ENCODE results near the gene ITGAL.
"Not testable (repeated sequence)": the region's sequence is repeated elsewhere in the genome, so short reads cannot be mapped to it uniquely, and the experiment has no call there.

ITGAL gene

GRCh38 chr16:30474684-30475083, 2.1 kb downstream of the ITGAL start:
- TF ChIP-seq CTCF (IDR thresholded peaks at IDR 0.05; ENCODE audit: borderline replicate concordance, extremely low read depth, low read length, poor library complexity, severe bottlenecking) (no peak), EZH2 (IDR thresholded peaks at IDR 0.05; ENCODE audit: borderline replicate concordance, low read depth, low read length, severe bottlenecking) (no peak)
- no peak overlapping the region for H3K4me2 ChIP-seq (ENCODE audit: insufficient read depth, low read length)
- H3K27me3 ChIP-seq (ENCODE audit: insufficient read depth, low read length, poor library complexity): no peaks in the 10 kb centered on the region
- DNase-seq (no peak), ATAC-seq (ENCODE audit: insufficient read depth, low read depth) (no peak)
- no peaks in the 10 kb centered on the region for H3K36me3 ChIP-seq (ENCODE audit: insufficient read depth, low read length)
- H3K79me2 ChIP-seq (ENCODE audit: insufficient read depth, low read length): no peaks in the 10 kb centered on the region
- no peaks in the 10 kb centered on the region for H3K9me3 ChIP-seq (ENCODE audit: insufficient read depth, low read length, severe bottlenecking)
- H3K4me1 ChIP-seq (ENCODE audit: insufficient read depth, low read length): peaks cover 39% of the 10 kb centered on the region
- H3K4me3 ChIP-seq (ENCODE audit: low read depth in 1 of 2, low read length in 2 of 2): no peak overlapping the region
- H4K20me1 ChIP-seq (ENCODE audit: insufficient read depth, low read length): no peaks in the 10 kb centered on the region
- H2AFZ ChIP-seq (ENCODE audit: low read depth, low read length): no peak overlapping the region
- no peak overlapping the region for H3K9ac ChIP-seq (ENCODE audit: low read depth, low read length)
- no peak overlapping the region for H3K27ac ChIP-seq (ENCODE audit: low read length)

GRCh38 chr16:30476991-30477390, 4.4 kb downstream of the ITGAL start:
- no peaks in the 10 kb centered on the region for H3K36me3 ChIP-seq (ENCODE audit: insufficient read depth, low read length)
- no peaks in the 10 kb centered on the region for H3K27me3 ChIP-seq (ENCODE audit: insufficient read depth, low read length, poor library complexity)
- H3K4me1 ChIP-seq (ENCODE audit: insufficient read depth, low read length): peaks cover 23% of the 10 kb centered on the region
- ATAC-seq (ENCODE audit: insufficient read depth, low read depth) (no peak), DNase-seq (no peak)
- no peak overlapping the region for H3K9ac ChIP-seq (ENCODE audit: low read depth, low read length)
- TF ChIP-seq CTCF (IDR thresholded peaks at IDR 0.05; ENCODE audit: borderline replicate concordance, extremely low read depth, low read length, poor library complexity, severe bottlenecking) (no peak), EZH2 (IDR thresholded peaks at IDR 0.05; ENCODE audit: borderline replicate concordance, low read depth, low read length, severe bottlenecking) (no peak)
- no peak overlapping the region for H3K4me2 ChIP-seq (ENCODE audit: insufficient read depth, low read length)
- no peaks in the 10 kb centered on the region for H3K79me2 ChIP-seq (ENCODE audit: insufficient read depth, low read length)
- no peaks in the 10 kb centered on the region for H3K9me3 ChIP-seq (ENCODE audit: insufficient read depth, low read length, severe bottlenecking)
- H2AFZ ChIP-seq (ENCODE audit: low read depth, low read length): no peak overlapping the region
- H4K20me1 ChIP-seq (ENCODE audit: insufficient read depth, low read length): no peaks in the 10 kb centered on the region
- no peak overlapping the region for H3K27ac ChIP-seq (ENCODE audit: low read length)
- H3K4me3 ChIP-seq (ENCODE audit: low read depth in 1 of 2, low read length in 2 of 2): no peak overlapping the region

- H3K36me3 ChIP-seq (ENCODE audit: insufficient read depth, low read length); H3K9me3 ChIP-seq (ENCODE audit: insufficient read depth, low read length, severe bottlenecking); H3K27me3 ChIP-seq (ENCODE audit: insufficient read depth, low read length, poor library complexity); H3K79me2 ChIP-seq (ENCODE audit: insufficient read depth, low read length); ATAC-seq (ENCODE audit: insufficient read depth, low read depth); H2AFZ ChIP-seq (ENCODE audit: low read depth, low read length); H3K9ac ChIP-seq (ENCODE audit: low read depth, low read length); DNase-seq; H3K4me3 ChIP-seq (ENCODE audit: low read depth in 1 of 2, low read length in 2 of 2); H4K20me1 ChIP-seq (ENCODE audit: insufficient read depth, low read length); H3K4me2 ChIP-seq (ENCODE audit: insufficient read depth, low read length); H3K27ac ChIP-seq (ENCODE audit: low read length): not testable (repeated sequence)
- peaks cover 15% of the 10 kb centered on the region for H3K4me1 ChIP-seq (ENCODE audit: insufficient read depth, low read length)
These were observed 5.2 kb downstream of the ITGAL start for GRCh38 chr16:30477773-30478172.

GRCh38 chr16:30478766-30479478, 6.4 kb downstream of the ITGAL start:
- Histone ChIP-seq H3K36me3 (ENCODE audit: insufficient read depth, low read length) (no peaks in the 10 kb centered on the region), H3K4me2 (ENCODE audit: insufficient read depth, low read length) (no peak overlapping the region), H3K4me3 (ENCODE audit: low read depth in 1 of 2, low read length in 2 of 2) (no peak overlapping the region), H3K27ac (ENCODE audit: low read length) (no peak overlapping the region), H3K4me1 (ENCODE audit: insufficient read depth, low read length) (peaks cover 4% of the 10 kb centered on the region), H3K9ac (ENCODE audit: low read depth, low read length) (no peak overlapping the region), H4K20me1 (ENCODE audit: insufficient read depth, low read length) (no peaks in the 10 kb centered on the region), H2AFZ (ENCODE audit: low read depth, low read length) (no peak overlapping the region), H3K27me3 (ENCODE audit: insufficient read depth, low read length, poor library complexity) (no peaks in the 10 kb centered on the region), H3K9me3 (ENCODE audit: insufficient read depth, low read length, severe bottlenecking) (no peaks in the 10 kb centered on the region), H3K79me2 (ENCODE audit: insufficient read depth, low read length) (no peaks in the 10 kb centered on the region)
- ATAC-seq (ENCODE audit: insufficient read depth, low read depth) (no peak), DNase-seq (no peak)
- TF ChIP-seq EZH2 (IDR thresholded peaks at IDR 0.05; ENCODE audit: borderline replicate concordance, low read depth, low read length, severe bottlenecking) (no peak), CTCF (IDR thresholded peaks at IDR 0.05; ENCODE audit: borderline replicate concordance, extremely low read depth, low read length, poor library complexity, severe bottlenecking) (no peak)
